ENCODE results near the gene CCDC171.

CCDC171 gene

DNA sequence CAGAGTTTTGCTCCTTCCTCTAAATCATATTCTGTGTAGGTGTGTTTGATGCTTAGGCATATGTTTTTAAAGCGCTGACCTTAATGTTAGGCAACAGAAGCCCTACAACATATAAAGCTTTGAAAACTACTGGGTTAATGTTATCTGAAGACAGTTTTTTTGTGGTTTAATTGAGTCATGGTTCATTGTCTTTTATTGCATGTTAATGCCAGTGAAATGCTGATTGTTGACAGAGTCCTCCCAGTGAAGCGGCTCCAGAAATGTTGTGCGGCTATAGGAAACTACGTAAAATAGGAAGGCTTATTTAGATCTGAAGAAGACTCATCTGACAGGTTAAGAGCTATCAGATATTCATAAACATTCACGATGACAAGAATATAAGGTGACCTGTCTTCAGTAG, 424.6 kb downstream of the CCDC171 start:
- no peak for DNase-seq

DNA sequence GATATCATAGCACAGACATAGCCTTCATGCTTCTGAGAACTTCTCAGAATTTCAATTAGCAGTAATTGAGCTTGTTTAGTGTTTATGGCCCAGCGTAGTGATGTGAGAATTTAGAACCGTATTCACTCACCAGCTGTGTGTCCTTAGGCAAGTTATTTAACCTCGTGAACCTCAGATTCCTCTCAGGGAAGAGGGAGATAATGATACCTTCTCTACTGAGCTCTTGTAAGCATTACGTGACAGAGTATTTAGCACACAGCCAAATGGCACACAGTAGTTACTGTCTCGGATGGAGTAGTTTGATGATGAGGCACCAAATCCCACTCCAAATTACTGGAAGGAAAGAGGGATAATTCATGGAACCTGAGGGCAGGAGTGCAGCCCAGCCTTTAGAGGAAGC, 429.3 kb downstream of the CCDC171 start:
- no peak for DNase-seq

- no peak for DNase-seq
Measured at GRCh38 chr9:15999422-16000339, 446.8 kb downstream of the CCDC171 start.

- DNase-seq = no peak
Measured at GRCh38 chr9:16000811-16001210, 448.0 kb downstream of the CCDC171 start.

DNA sequence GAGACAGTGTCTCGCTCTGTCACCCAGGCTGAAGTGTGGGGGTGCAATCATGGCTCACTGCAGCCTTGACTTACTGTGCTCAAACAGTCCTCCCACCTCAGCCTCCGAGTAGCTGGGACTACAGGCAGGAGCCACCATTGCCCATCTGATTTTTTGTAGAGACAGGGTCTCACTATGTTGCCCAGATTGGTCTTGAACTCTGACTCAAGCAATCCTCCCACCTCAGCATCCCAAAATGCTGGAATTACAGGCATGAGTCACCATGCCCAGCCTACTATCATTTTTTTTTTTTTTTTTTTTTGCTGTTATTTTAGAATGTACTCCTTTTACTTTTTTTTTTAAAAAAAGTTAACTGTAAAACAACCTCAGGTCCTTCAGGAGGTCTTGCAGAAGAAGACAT, 449.0 kb downstream of the CCDC171 start:
- no peak for DNase-seq

DNA sequence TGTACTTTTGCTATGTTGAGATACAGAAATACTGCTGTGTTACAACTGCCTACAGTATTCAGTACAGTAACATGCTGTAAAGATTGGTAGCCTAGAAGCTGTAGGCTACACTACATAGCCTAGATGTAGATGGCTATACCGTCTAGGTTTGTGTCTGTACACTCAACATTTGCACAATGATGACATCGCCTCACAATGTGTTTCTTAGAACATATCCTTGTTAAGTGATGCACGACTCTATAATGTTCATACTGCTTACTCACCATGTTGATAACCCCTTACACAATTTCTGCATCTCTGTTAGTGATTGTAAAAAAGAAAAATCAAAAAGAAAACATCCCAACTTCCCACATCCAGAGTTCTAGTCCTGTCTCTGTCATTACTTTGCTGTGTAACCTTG, 450.0 kb downstream of the CCDC171 start:
- DNase-seq = no peak

GRCh38 chr9:16003785-16004184, 450.9 kb downstream of the CCDC171 start:
- DNase-seq = no peak

DNA sequence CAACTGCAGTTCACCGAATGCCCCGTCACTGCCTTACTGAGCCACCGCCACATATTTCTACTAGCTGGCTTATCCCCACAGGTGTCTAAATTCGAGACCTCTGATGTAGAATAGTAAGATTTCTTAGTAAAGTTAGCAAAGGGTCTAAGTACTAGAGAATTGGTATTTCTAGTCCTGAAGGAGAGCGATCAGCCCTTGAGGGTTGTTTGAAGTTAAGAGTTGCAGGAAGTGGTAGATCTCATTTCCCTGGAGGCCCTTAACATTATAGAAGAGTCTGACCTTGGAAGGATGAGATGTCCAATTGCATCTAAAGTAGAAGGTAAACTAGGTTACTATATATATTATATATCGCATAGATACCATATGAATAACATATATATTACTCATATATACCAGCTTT, 451.8 kb downstream of the CCDC171 start:
- no peak for DNase-seq

GRCh38 chr9:16010221-16010620, 457.4 kb downstream of the CCDC171 start:
- DNase-seq = no peak

DNA sequence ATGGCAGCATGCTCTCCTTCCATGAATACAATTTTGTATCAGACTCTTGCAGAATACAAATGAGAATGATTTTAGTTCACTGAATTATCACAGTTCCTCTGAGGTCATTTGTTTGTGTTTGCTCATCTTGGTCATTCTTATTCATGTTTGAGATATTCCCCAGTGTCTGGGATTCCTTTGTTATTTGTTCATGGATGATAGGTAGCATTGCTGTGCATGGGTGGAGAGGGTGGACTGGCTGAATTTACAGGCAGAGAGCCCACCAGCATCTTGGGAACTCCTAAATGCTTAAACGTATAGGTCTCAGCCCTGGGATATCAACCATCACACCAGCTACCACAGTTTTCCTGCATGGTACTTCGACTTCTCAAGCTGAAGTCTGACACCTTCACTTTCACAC, 459.8 kb downstream of the CCDC171 start:
- no peak for DNase-seq

DNA sequence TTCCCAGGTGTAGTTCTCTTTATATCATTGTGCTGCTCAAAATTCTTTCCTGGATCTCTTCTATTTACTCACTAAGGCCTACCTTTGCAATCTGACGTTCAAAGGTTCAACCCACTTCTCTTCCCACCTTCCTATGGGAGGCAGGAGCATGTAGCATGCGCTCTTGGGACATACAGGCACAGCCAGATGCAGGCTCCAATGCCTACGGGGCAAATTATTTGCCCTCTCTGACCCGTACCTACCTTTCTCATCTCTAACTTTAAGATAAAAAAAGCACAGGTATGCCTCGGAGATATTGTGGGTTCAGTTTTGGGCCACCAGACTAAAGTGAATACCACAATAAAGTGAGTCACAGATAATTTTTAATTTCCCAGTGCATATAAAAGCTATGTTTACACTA, 460.5 kb downstream of the CCDC171 start:
- no peak for DNase-seq

DNA sequence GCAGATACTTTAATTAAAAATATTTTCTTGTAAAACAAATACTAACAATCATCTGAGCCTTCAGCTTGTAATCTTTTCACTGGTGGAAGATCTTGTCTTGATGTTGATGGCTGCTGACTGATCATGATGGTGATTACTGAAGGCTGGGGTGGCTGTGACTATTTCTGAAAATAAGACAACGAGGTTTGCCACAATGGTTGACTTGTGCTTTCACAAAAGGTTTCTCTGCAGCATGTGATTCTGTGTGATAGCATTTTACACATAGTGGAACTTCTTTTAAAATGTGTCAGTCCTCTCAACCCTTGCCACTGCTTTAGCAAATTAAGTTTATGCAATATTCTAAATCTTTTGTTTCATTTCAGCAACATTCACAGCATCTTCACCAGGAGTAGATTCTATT, 461.0 kb downstream of the CCDC171 start:
- DNase-seq = no peak

DNA sequence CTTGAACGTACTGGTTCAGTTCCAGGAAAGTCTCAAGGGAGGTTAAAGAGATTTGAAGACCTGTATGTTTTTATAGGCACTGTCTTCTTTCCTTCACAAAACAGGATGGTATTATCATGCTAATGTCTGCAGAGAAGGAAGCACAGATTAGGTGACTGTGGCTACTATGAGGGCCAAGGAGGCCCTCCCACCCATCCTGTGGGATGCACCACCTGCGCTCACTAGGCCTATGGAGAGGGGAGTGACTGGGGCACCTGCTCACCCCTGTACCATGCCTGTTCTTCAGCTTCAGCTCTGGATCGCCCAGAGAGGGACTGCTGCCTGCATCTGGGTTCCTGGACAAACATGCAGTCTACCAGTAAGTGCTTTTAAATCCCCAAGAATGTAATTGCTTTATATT, 469.4 kb downstream of the CCDC171 start:
- no peak for DNase-seq

- no peak for DNase-seq
Measured at GRCh38 chr9:16023446-16023845, 470.6 kb downstream of the CCDC171 start.

Measured in anterior cingulate cortex (tissue), 58 donors.